GM12878 (cell line): ENCODE measurements around the gene SEPTIN1. TPM values are rescaled to one million over a fixed set of nuclear protein-coding genes. Genes with fewer than 3 reads are reported as not detected.
A peak's percentile ranks its signal among the peaks of the same experiment; 100 is the strongest.

Source experiments
- CHD4 ChIP-seq: fragments of 200-600 bp; sonication (generic); IDR thresholded peaks from 2 replicates; pipeline ENCODE4 v1.6.1; 2016; ENCODE audit warnings: mild to moderate bottlenecking
- CREB1 ChIP-seq: IDR thresholded peaks from 2 replicates; pipeline ENCODE4 v1.6.1; 2012; ENCODE audit warnings: low read depth, mild to moderate bottlenecking, inconsistent platforms
- EGR1 ChIP-seq, 2 experiments: IDR thresholded peaks; 1 replicate in 1 of 2; 2 replicates in 1 of 2; pipeline ENCODE4 v1.6.1; 2011 to 2012; ENCODE audit warnings: low read depth in 2 of 2, low read length in 2 of 2, borderline replicate concordance in 1 of 2, mild to moderate bottlenecking in 1 of 2, moderate library complexity in 1 of 2
- GATAD2B ChIP-seq: fragments of 450-650 bp; conservative IDR thresholded peaks from 2 replicates; pipeline ENCODE4 v1.6.1; 2017; ENCODE audit warnings: low read depth, mild to moderate bottlenecking, moderate library complexity
- IRF4 ChIP-seq: IDR thresholded peaks from 2 replicates; pipeline ENCODE4 v1.6.1; 2011; ENCODE audit warnings: low read depth, low read length
- NBN ChIP-seq: fragments of 450-650 bp; IDR thresholded peaks from 2 replicates; pipeline ENCODE4 v1.6.1; 2016
- RAD21 ChIP-seq: IDR thresholded peaks from 2 replicates; pipeline ENCODE4 v1.6.1; 2011; ENCODE audit warnings: mild to moderate bottlenecking, low read depth, low read length, moderate library complexity; ENCODE audit not compliant: insufficient read depth
- SREBF2 ChIP-seq: IDR thresholded peaks from 2 replicates; pipeline ENCODE4 v1.6.1; 2012; ENCODE audit warnings: mild to moderate bottlenecking, low read length
- SRF ChIP-seq, 2 experiments: IDR thresholded peaks; 2 replicates each; pipeline ENCODE4 v1.6.1; 2011; ENCODE audit warnings: low read depth in 2 of 2, low read length in 2 of 2, mild to moderate bottlenecking in 1 of 2, moderate library complexity in 1 of 2
- TBL1XR1 ChIP-seq: IDR thresholded peaks from 2 replicates; pipeline ENCODE4 v1.6.1; 2012; ENCODE audit warnings: low read depth, low read length, improper control_type of control experiment
- YBX1 ChIP-seq: fragments of 450-650 bp; IDR thresholded peaks from 2 replicates; pipeline ENCODE4 v1.6.1; 2016; ENCODE audit warnings: antibody characterized with exemption
- ZNF274 ChIP-seq: IDR thresholded peaks from one replicate; pipeline ENCODE4 v1.8.0; 2011; ENCODE audit not compliant: insufficient read length, insufficient read depth
- polyA plus RNA-seq, 11 experiments: library from polyadenylated mRNA; depleted of rRNA in 4 of 11; unstranded in 6 of 11; stranded (reverse) in 5 of 11; fragments of >200 nt; fragmentation: Nextera tagmentation in 4 of 11; fragmentation: Illumina TruSeq in 1 of 11; extraction: Ambion mirVana in 4 of 11; extraction: Trizol in 1 of 11; gene quantifications; 1 replicate in 1 of 11; 2 replicates in 10 of 11; pipeline versions ENCODE4 v1.2.1 to v1.2.3, GENCODE V29; 2011 to 2016; ENCODE audit warnings: inconsistent platforms in 2 of 11, missing spikeins in 2 of 11, low read depth in 1 of 11
- total RNA-seq, 4 experiments: library from RNA; depleted of rRNA in 3 of 4; stranded (reverse); fragments of >200 nt in 3 of 4; fragmentation: Illumina TruSeq in 1 of 4; extraction: Trizol in 1 of 4; gene quantifications; 2 replicates each; pipeline versions ENCODE4 v1.2.1 to v1.2.3, GENCODE V29; 2013 to 2021
- TF ChIP-seq, protein P1 (sequence below): IDR thresholded peaks from 2 replicates; pipeline ENCODE4 v1.6.1; 2012; ENCODE audit warnings: low read length, inconsistent platforms
- TF ChIP-seq, protein P2 (sequence below), 3 experiments: IDR thresholded peaks in 2 of 3; conservative IDR thresholded peaks in 1 of 3; 2 replicates each; pipeline ENCODE4 v1.5.1; 2011; ENCODE audit warnings: low read depth in 3 of 3, low read length in 3 of 3, mild to moderate bottlenecking in 3 of 3, control low read depth in 2 of 3, moderate library complexity in 2 of 3, inconsistent platforms in 1 of 3, mixed read lengths in 1 of 3; ENCODE audit not compliant: control insufficient read depth in 2 of 3, insufficient read depth in 1 of 3; ENCODE audit errors: extremely low read depth in 1 of 3
- TF ChIP-seq, protein P3 (sequence below): fragments of 450-650 bp; IDR thresholded peaks from 2 replicates; pipeline ENCODE4 v1.6.1; 2017; ENCODE audit warnings: mild to moderate bottlenecking, moderate library complexity
- TF ChIP-seq, protein P4 (sequence below): fragments of 450-650 bp; formaldehyde crosslinking; IDR thresholded peaks from 2 replicates; pipeline ENCODE4 v1.4.0; 2020; ENCODE audit warnings: mild to moderate bottlenecking, moderate library complexity
- TF ChIP-seq, protein P5 (sequence below): IDR thresholded peaks from 2 replicates; pipeline ENCODE4 v1.6.1; 2012; ENCODE audit warnings: low read depth, low read length, improper control_type of control experiment

The SEPTIN1 gene
- total and polyA plus RNA-seq, 10 of the 15 experiments (the other 5 are each of a cell fraction or from before 2014, with no cell fraction given), result 2.8 to 153 (median 94.1) TPM

DNA sequence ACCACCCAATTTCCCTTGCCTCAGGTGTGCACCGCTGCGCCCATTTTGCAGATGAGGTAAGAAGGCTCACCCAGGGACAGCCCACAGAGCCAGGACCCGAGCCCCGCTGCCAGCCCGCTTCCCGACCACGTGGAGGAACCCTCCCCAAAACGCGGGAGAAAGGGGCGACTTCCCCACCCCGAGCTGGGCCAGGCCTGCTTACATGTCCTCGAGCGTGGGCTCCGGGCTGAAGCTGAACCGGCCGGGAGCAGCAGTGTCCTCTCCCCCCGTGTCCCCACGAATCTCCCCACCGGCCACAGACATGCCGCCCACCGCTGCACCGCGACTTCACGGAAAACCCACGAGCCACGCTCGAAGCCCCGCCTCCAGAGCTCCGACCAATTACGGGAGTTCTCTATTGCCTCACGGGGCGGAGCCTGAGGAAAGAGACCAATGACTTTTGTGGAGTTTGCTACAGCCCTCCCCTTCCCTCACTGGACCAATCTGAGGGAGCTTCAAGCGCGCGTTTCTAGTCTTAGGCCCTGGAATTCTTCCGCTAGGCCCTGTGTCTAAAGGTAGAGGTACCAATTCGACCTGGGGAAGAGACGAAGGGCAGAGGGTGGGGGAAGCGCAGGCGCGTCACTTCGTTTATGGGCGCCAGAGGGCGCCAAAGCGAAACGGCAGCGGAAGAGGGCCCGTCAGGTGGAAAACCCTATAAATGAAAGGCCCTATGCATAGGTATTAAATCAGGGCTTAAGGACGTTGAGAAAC is 47.5 kb upstream of the SEPTIN1 start, which contains the start of gene DCTPP1 (continued):
- TF ChIP-seq, protein P1, sequence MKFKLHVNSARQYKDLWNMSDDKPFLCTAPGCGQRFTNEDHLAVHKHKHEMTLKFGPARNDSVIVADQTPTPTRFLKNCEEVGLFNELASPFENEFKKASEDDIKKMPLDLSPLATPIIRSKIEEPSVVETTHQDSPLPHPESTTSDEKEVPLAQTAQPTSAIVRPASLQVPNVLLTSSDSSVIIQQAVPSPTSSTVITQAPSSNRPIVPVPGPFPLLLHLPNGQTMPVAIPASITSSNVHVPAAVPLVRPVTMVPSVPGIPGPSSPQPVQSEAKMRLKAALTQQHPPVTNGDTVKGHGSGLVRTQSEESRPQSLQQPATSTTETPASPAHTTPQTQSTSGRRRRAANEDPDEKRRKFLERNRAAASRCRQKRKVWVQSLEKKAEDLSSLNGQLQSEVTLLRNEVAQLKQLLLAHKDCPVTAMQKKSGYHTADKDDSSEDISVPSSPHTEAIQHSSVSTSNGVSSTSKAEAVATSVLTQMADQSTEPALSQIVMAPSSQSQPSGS, result no peak
- TF ChIP-seq CHD4 (no peak), SRF (IDR thresholded peaks at IDR 0.05; ENCODE audit: low read depth in 2 of 2, low read length in 2 of 2) (no peak), GATAD2B (no peak; the same call in 1 of the 2 replicates), CREB1 (peak; percentile 65), RAD21 (peak; percentile 78), EGR1 (IDR thresholded peaks at IDR 0.05; ENCODE audit: borderline replicate concordance in 1 of 2, low read depth in 2 of 2, low read length in 2 of 2) (no peak; a peak in 1 of 3 replicates), YBX1 (no peak), IRF4 (no peak), ZNF274 (no peak), SREBF2 (no peak), NBN (0 out of 2 replicates have a peak, but pooled peaks have one; percentile 85), TBL1XR1 (no peak)
- TF ChIP-seq, protein P2, sequence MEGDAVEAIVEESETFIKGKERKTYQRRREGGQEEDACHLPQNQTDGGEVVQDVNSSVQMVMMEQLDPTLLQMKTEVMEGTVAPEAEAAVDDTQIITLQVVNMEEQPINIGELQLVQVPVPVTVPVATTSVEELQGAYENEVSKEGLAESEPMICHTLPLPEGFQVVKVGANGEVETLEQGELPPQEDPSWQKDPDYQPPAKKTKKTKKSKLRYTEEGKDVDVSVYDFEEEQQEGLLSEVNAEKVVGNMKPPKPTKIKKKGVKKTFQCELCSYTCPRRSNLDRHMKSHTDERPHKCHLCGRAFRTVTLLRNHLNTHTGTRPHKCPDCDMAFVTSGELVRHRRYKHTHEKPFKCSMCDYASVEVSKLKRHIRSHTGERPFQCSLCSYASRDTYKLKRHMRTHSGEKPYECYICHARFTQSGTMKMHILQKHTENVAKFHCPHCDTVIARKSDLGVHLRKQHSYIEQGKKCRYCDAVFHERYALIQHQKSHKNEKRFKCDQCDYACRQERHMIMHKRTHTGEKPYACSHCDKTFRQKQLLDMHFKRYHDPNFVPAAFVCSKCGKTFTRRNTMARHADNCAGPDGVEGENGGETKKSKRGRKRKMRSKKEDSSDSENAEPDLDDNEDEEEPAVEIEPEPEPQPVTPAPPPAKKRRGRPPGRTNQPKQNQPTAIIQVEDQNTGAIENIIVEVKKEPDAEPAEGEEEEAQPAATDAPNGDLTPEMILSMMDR (IDR thresholded peaks at IDR 0.05 in 2 of 3, conservative IDR thresholded peaks at IDR 0.05 in 1 of 3; ENCODE audit: control insufficient read depth in 2 of 3, extremely low read depth in 1 of 3, insufficient read depth in 1 of 3, low read depth in 3 of 3, low read length in 3 of 3), result peak; percentile 85 to 92 (median 90)
- TF ChIP-seq, protein P3, sequence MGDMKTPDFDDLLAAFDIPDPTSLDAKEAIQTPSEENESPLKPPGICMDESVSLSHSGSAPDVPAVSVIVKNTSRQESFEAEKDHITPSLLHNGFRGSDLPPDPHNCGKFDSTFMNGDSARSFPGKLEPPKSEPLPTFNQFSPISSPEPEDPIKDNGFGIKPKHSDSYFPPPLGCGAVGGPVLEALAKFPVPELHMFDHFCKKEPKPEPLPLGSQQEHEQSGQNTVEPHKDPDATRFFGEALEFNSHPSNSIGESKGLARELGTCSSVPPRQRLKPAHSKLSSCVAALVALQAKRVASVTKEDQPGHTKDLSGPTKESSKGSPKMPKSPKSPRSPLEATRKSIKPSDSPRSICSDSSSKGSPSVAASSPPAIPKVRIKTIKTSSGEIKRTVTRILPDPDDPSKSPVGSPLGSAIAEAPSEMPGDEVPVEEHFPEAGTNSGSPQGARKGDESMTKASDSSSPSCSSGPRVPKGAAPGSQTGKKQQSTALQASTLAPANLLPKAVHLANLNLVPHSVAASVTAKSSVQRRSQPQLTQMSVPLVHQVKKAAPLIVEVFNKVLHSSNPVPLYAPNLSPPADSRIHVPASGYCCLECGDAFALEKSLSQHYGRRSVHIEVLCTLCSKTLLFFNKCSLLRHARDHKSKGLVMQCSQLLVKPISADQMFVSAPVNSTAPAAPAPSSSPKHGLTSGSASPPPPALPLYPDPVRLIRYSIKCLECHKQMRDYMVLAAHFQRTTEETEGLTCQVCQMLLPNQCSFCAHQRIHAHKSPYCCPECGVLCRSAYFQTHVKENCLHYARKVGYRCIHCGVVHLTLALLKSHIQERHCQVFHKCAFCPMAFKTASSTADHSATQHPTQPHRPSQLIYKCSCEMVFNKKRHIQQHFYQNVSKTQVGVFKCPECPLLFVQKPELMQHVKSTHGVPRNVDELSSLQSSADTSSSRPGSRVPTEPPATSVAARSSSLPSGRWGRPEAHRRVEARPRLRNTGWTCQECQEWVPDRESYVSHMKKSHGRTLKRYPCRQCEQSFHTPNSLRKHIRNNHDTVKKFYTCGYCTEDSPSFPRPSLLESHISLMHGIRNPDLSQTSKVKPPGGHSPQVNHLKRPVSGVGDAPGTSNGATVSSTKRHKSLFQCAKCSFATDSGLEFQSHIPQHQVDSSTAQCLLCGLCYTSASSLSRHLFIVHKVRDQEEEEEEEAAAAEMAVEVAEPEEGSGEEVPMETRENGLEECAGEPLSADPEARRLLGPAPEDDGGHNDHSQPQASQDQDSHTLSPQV, result no peak; the same call in 1 of the 2 replicates
- TF ChIP-seq, protein P4, sequence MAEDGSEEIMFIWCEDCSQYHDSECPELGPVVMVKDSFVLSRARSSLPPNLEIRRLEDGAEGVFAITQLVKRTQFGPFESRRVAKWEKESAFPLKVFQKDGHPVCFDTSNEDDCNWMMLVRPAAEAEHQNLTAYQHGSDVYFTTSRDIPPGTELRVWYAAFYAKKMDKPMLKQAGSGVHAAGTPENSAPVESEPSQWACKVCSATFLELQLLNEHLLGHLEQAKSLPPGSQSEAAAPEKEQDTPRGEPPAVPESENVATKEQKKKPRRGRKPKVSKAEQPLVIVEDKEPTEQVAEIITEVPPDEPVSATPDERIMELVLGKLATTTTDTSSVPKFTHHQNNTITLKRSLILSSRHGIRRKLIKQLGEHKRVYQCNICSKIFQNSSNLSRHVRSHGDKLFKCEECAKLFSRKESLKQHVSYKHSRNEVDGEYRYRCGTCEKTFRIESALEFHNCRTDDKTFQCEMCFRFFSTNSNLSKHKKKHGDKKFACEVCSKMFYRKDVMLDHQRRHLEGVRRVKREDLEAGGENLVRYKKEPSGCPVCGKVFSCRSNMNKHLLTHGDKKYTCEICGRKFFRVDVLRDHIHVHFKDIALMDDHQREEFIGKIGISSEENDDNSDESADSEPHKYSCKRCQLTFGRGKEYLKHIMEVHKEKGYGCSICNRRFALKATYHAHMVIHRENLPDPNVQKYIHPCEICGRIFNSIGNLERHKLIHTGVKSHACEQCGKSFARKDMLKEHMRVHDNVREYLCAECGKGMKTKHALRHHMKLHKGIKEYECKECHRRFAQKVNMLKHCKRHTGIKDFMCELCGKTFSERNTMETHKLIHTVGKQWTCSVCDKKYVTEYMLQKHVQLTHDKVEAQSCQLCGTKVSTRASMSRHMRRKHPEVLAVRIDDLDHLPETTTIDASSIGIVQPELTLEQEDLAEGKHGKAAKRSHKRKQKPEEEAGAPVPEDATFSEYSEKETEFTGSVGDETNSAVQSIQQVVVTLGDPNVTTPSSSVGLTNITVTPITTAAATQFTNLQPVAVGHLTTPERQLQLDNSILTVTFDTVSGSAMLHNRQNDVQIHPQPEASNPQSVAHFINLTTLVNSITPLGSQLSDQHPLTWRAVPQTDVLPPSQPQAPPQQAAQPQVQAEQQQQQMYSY (CRISPR knock-in tag), result no peak
- TF ChIP-seq, protein P5, sequence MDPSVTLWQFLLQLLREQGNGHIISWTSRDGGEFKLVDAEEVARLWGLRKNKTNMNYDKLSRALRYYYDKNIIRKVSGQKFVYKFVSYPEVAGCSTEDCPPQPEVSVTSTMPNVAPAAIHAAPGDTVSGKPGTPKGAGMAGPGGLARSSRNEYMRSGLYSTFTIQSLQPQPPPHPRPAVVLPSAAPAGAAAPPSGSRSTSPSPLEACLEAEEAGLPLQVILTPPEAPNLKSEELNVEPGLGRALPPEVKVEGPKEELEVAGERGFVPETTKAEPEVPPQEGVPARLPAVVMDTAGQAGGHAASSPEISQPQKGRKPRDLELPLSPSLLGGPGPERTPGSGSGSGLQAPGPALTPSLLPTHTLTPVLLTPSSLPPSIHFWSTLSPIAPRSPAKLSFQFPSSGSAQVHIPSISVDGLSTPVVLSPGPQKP, result peak; percentile 45; the same call in 1 of the 2 replicates
